ENCODE data around the gene KCNN3.

KCNN3 gene

DNA sequence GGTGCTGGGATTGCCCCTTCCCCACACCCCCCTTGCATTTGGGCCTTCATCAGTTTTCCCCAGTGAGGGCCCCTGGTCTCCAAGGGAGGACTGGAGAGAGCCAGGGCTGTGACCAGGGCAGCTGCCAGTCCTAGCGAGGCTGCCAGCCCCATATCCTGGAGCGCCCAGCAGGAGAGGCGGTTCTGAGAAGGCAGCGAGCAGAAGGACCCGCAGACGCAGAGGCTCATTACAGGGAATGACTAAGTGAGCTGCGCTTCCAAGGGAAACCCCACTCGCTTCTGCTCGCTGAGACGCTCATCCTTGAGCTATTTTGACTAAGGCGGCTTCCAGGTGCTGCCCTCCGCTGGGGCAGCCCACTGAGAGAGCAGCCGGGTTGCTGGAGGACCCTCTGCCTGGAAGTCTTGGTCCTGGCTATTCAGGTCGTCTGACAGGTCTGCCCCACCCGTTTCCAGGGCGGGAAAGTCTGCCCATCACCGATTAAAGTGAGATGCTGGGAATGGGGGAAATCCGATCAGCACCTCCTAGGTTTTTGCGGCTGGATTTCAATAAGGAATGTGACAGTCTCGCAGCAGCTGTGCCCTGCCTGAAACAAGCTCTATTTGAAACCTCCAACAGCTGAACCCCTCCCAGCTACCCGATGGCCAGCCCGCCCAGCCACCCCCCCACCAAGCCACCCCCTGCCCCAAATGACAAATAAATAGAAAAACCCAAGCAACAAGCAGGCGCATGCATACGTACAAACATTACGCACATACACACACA lies 2.8 kb downstream of the KCNN3 start:
- no peak for DNase-seq (ENCODE audit: low read depth)
- TF ChIP-seq, protein P1, sequence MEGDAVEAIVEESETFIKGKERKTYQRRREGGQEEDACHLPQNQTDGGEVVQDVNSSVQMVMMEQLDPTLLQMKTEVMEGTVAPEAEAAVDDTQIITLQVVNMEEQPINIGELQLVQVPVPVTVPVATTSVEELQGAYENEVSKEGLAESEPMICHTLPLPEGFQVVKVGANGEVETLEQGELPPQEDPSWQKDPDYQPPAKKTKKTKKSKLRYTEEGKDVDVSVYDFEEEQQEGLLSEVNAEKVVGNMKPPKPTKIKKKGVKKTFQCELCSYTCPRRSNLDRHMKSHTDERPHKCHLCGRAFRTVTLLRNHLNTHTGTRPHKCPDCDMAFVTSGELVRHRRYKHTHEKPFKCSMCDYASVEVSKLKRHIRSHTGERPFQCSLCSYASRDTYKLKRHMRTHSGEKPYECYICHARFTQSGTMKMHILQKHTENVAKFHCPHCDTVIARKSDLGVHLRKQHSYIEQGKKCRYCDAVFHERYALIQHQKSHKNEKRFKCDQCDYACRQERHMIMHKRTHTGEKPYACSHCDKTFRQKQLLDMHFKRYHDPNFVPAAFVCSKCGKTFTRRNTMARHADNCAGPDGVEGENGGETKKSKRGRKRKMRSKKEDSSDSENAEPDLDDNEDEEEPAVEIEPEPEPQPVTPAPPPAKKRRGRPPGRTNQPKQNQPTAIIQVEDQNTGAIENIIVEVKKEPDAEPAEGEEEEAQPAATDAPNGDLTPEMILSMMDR (IDR thresholded peaks at IDR 0.05; ENCODE audit: control insufficient read depth, insufficient read depth, low read depth, low read length, missing control alignments) = no peak
- no peak overlapping the region for H3K4me3 ChIP-seq (ENCODE audit: control insufficient read depth, low read depth, low read length)

DNA sequence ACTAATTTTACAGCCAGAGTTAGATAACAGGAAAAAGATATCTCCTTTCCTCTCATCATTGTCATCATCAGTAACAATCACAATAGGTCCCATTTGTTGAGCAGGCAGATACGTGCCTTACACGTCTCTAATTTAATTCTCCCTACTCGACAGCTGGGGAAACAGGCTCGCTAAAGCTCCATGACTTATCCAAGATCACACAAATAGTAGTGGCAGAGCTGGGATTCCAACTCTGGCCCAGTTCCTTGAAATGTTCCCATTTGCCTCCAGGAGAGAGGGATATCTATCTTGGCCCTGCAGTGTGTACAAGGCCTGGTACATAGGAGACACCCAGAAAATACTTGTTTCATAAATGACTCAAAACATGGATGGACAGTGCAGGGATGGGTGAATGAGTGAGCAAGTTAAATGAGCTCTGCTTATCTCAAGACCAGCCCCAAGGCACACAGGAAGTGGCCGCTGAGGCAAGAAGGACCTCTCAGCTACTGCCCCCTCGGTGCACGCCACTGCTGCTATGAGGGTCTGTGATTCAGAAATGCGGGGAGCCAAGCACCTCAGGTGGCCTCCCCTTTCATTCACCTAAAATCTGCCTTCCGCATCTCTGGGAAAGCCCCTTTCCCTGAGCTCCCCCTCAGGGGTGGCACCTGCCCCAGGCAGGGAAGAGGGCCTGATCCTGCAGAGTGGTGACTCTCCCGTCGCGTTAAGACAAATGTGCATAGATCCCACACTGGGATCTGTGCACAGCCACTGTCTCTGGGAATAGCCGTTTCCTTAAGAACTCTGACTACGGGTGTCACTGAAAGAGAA lies 3.6 kb downstream of the KCNN3 start:
- no peak for DNase-seq (ENCODE audit: low read depth)
- no peak overlapping the region for H3K4me3 ChIP-seq (ENCODE audit: control insufficient read depth, low read depth, low read length)

GRCh38 chr1:154865442-154866256 lies 4.4 kb downstream of the KCNN3 start:
- no peak overlapping the region for H3K4me3 ChIP-seq (ENCODE audit: control insufficient read depth, low read depth, low read length)
- DNase-seq (ENCODE audit: low read depth) = no peak
- TF ChIP-seq, protein P1 (IDR thresholded peaks at IDR 0.05; ENCODE audit: control insufficient read depth, insufficient read depth, low read depth, low read length, missing control alignments) = no peak

More for the DNA sequence above, 3.6 kb downstream of the KCNN3 start:
- TF ChIP-seq, protein P1 (IDR thresholded peaks at IDR 0.05; ENCODE audit: control insufficient read depth, insufficient read depth, low read depth, low read length, missing control alignments) = no peak

DNA sequence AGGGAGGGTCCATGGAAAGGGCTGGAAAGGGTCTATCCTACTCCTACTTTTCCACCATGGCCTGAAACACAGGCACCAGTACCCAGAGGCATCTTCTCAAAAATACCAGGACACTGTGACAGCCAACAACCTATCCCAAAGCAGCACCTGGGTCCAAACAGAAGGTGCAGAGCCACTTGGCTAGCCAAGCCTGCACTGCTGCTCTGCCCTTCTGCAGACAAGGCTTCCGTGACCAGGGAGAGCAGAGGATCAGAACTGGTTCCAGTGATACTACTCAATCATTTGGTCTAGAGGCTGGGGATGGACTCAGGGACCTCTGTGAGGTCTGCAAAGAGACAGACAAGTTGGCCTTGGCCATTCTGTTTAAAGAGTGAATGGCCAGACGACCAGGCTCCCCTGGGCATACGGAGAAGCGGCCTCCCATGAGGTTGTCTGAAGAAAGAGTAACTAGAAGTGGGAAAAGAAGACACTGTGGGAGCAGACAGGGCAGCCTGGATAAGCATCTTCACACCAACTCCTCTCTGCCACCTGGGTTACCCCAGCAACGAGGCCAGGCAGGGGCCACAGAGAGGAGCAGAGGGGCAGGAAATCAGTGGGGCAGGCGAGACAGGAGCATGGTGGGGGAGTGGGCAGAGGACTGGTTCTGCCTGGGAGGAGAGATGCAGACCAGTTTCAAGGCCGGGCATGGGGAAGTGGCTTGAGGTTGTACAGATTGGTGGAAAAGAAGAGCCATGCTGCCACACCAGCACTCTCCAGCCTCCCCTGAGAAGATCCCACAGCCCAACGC lies 5.7 kb downstream of the KCNN3 start:
- no peak overlapping the region for H3K4me3 ChIP-seq (ENCODE audit: control insufficient read depth, low read depth, low read length)
- DNase-seq (ENCODE audit: low read depth) = no peak
- TF ChIP-seq, protein P1 (IDR thresholded peaks at IDR 0.05; ENCODE audit: control insufficient read depth, insufficient read depth, low read depth, low read length, missing control alignments) = no peak

DNA sequence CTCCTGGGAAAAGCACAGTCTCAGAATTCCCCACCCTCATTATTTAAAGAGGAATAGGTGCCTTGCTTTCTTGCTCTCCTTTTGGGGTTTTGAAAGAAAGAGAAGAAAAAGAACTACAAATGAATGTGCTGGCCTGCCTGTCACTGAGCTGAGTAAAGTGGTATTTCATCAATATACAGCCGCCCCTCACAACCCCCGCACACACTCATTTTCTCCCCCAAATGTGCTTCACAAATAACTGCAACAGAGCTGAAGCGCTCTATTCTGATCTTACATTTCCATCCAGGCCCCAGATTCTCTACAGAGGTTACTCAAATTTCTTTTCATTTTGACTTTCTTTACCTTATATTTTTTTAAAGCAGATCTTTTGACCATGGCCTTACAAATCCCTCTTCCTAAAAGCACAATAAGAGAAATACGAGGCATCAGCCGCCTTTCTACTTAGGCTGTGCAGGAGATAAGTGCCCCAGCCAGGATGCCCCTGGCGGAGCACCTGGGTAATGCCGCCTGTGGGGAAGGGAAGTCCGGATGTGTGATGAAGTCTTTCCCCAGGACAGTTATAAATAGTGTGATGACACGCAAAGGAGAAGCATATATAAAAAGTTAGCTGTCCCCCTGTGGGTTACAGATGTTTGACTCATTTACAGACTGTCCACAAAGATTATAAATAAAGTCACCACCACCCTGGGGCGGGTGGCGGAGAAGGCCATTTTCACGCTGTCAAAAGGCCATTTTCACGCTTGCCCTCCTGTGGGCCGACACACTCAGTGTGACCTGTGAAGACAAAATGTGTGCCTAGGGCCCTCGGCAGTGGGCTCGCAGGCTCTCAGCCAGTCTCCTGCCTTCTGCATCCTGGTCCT lies 6.5 kb downstream of the KCNN3 start:
- TF ChIP-seq, protein P1 (IDR thresholded peaks at IDR 0.05; ENCODE audit: control insufficient read depth, insufficient read depth, low read depth, low read length, missing control alignments) = peak; percentile 49
- no peak overlapping the region for H3K4me3 ChIP-seq (ENCODE audit: control insufficient read depth, low read depth, low read length)
- DNase-seq (ENCODE audit: low read depth) = no peak

Data from AG09309 (cell line).